NCI-H2171 (cell line): Measurements from ENCODE around the gene CCDC17.

Experiments
- DNase-seq: peaks from one replicate; lab custom pipeline; 2025; lab: John Stamatoyannopoulos, UW

The CCDC17 gene

GRCh38 chr1:45623972-45624371 is at the start of gene CCDC17:
Gene CCDC17, minus strand, starts transcription at chr1:45624054. Its CDS starts 145 bp downstream, at chr1:45623909.
- no peak for DNase-seq

GRCh38 chr1:45669859-45670655 is 46.2 kb upstream of the CCDC17 start:
- no peak for DNase-seq

GRCh38 chr1:45669379-45669778 is 45.5 kb upstream of the CCDC17 start:
- DNase-seq = no peak

- DNase-seq = no peak
Measured at GRCh38 chr1:45668526-45668925, 44.7 kb upstream of the CCDC17 start.

GRCh38 chr1:45667321-45668111 is 43.7 kb upstream of the CCDC17 start:
- DNase-seq = no peak

GRCh38 chr1:45666836-45667235 is 43.0 kb upstream of the CCDC17 start:
- DNase-seq = no peak

GRCh38 chr1:45660336-45660735 is 36.5 kb upstream of the CCDC17 start:
- DNase-seq = no peak

GRCh38 chr1:45659222-45659621 is 35.4 kb upstream of the CCDC17 start:
- no peak for DNase-seq

GRCh38 chr1:45658171-45658570 is 34.3 kb upstream of the CCDC17 start:
- no peak for DNase-seq

- DNase-seq = no peak
Measured at GRCh38 chr1:45656573-45657226, 32.8 kb upstream of the CCDC17 start.

GRCh38 chr1:45654540-45655280 is 30.9 kb upstream of the CCDC17 start:
- DNase-seq = no peak

GRCh38 chr1:45647248-45648021 is 23.6 kb upstream of the CCDC17 start:
- DNase-seq = no peak

GRCh38 chr1:45644661-45645060 is 20.8 kb upstream of the CCDC17 start:
- no peak for DNase-seq

GRCh38 chr1:45643978-45644377 is 20.1 kb upstream of the CCDC17 start:
- DNase-seq = no peak

- no peak for DNase-seq
Measured at GRCh38 chr1:45643321-45643720, 19.5 kb upstream of the CCDC17 start.

GRCh38 chr1:45640293-45640692 is 16.4 kb upstream of the CCDC17 start:
- no peak for DNase-seq

- DNase-seq = no peak
Measured at GRCh38 chr1:45635211-45635610, 11.4 kb upstream of the CCDC17 start.

GRCh38 chr1:45630429-45630828 is 6.6 kb upstream of the CCDC17 start:
- DNase-seq = no peak

- no peak for DNase-seq
Measured at GRCh38 chr1:45629035-45629434, 5.2 kb upstream of the CCDC17 start.

- DNase-seq = no peak
Measured at GRCh38 chr1:45622524-45623394, 1.1 kb downstream of the CCDC17 start.
